Superior temporal gyrus (tissue), 1 donor: ENCODE data around the gene RAD51B.

Experiments
- DNase-seq: peaks from one replicate; pipeline ENCODE4 v3.0.0-alpha.2; 2016; ENCODE audit errors: extremely low spot score

Gene RAD51B

GRCh38 chr14:68682166-68683103 lies 862.9 kb downstream of the RAD51B start:
- no peak for DNase-seq

- DNase-seq: no peak
Measured at GRCh38 chr14:68683326-68683725, 863.7 kb downstream of the RAD51B start.

- DNase-seq: no peak
Measured at GRCh38 chr14:68684466-68685418, 865.2 kb downstream of the RAD51B start.

GRCh38 chr14:68685419-68686204 lies 866.0 kb downstream of the RAD51B start:
- no peak for DNase-seq

- no peak for DNase-seq
Measured at GRCh38 chr14:68686205-68686465, 866.6 kb downstream of the RAD51B start.

GRCh38 chr14:68686724-68687123 lies 867.1 kb downstream of the RAD51B start:
- DNase-seq: no peak

GRCh38 chr14:68687746-68688145 lies 868.2 kb downstream of the RAD51B start:
- DNase-seq: no peak

GRCh38 chr14:68688872-68689371 lies 869.3 kb downstream of the RAD51B start:
- DNase-seq: no peak

- no peak for DNase-seq
Measured at GRCh38 chr14:68689511-68689910, 869.9 kb downstream of the RAD51B start.

- no peak for DNase-seq
Measured at GRCh38 chr14:68690089-68690958, 870.7 kb downstream of the RAD51B start.

- peak; percentile 60 for DNase-seq
Measured at GRCh38 chr14:68691031-68691791, 871.6 kb downstream of the RAD51B start.

GRCh38 chr14:68691792-68692118 lies 872.2 kb downstream of the RAD51B start:
- no peak for DNase-seq

GRCh38 chr14:68692216-68692615 lies 872.6 kb downstream of the RAD51B start:
- DNase-seq: no peak

GRCh38 chr14:68692916-68693771 lies 873.6 kb downstream of the RAD51B start:
- no peak for DNase-seq

- DNase-seq: no peak
Measured at GRCh38 chr14:68693926-68694325, 874.3 kb downstream of the RAD51B start.

GRCh38 chr14:68694516-68695235 lies 875.1 kb downstream of the RAD51B start:
- DNase-seq: no peak

GRCh38 chr14:68695326-68695768 lies 875.8 kb downstream of the RAD51B start:
- no peak for DNase-seq

GRCh38 chr14:68695856-68696255 lies 876.3 kb downstream of the RAD51B start:
- no peak for DNase-seq
